ENCODE data around the gene TRAF4.
"Not testable (repeated sequence)": the region's sequence is repeated elsewhere in the genome, so short reads cannot be mapped to it uniquely, and the experiment has no call there.

Gene TRAF4

DNA sequence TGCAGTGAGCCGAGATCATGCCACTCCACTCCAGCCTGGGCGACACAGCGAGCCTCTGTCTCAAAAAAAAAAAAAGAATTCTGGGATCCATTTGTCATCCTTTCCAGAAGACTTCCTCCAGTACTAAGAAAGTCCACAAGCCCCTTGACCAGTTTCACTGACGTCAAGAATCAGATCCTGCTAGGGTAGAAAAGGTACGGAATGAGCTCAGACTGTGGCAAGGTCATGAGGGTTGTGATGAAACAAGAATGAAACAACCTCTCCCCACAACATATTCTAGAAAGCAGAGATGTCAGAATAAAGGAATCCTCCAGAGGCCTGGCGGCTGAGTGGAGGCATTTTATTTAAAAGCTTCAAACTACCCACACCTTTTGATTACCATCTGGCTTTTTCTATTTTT is 29.9 kb downstream of the TRAF4 start:
- TF ChIP-seq, protein P1, sequence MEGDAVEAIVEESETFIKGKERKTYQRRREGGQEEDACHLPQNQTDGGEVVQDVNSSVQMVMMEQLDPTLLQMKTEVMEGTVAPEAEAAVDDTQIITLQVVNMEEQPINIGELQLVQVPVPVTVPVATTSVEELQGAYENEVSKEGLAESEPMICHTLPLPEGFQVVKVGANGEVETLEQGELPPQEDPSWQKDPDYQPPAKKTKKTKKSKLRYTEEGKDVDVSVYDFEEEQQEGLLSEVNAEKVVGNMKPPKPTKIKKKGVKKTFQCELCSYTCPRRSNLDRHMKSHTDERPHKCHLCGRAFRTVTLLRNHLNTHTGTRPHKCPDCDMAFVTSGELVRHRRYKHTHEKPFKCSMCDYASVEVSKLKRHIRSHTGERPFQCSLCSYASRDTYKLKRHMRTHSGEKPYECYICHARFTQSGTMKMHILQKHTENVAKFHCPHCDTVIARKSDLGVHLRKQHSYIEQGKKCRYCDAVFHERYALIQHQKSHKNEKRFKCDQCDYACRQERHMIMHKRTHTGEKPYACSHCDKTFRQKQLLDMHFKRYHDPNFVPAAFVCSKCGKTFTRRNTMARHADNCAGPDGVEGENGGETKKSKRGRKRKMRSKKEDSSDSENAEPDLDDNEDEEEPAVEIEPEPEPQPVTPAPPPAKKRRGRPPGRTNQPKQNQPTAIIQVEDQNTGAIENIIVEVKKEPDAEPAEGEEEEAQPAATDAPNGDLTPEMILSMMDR (conservative IDR thresholded peaks at IDR 0.05; ENCODE audit: low read length): no peak
- no peak overlapping the region for H3K4me3 ChIP-seq (ENCODE audit: low read length)
- DNase-seq (ENCODE audit: low read depth): no peak

DNA sequence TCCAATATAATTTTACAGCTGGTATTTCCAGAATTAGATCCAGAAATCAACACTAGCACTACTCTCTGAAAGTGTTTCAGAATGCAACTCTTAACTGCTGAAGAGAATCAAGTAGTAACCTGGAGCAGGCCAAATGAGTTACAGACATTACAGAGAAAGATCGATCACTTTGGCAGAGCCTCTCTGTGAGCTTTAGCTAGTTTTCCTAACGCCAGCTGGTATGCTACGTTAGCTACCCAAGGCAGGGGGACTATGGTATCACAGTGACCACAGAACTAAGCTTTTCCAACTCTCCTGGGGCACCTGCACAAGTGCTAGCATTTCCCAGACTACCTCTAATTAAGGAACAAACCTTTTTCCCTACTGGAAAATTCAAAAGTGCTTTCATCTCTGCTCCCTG is 30.4 kb downstream of the TRAF4 start:
- TF ChIP-seq, protein P1 (conservative IDR thresholded peaks at IDR 0.05; ENCODE audit: low read length): no peak
- DNase-seq (ENCODE audit: low read depth): no peak
- H3K4me3 ChIP-seq (ENCODE audit: low read length): no peak overlapping the region

DNA sequence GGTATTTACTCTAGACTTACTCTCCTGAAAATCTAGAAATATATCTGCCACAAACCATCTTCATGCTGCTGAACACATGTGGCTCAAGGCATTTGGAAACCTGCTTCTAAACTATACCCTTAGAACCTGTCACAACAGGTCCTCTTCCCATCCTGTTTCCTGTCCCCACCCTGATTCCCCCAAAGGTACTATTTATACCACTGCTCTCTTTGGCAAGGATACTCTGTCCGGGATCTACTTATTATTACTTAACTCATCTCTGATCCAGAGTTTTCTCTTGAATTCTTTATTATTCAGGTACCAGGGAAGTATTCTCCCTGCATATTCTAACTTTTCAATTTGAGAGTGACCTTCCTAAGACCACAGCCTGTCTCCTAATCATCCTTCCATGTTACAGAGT is 33.4 kb downstream of the TRAF4 start:
- no peak for DNase-seq (ENCODE audit: low read depth)
- TF ChIP-seq, protein P1 (conservative IDR thresholded peaks at IDR 0.05; ENCODE audit: low read length): no peak
- H3K4me3 ChIP-seq (ENCODE audit: low read length): no peak overlapping the region

DNA sequence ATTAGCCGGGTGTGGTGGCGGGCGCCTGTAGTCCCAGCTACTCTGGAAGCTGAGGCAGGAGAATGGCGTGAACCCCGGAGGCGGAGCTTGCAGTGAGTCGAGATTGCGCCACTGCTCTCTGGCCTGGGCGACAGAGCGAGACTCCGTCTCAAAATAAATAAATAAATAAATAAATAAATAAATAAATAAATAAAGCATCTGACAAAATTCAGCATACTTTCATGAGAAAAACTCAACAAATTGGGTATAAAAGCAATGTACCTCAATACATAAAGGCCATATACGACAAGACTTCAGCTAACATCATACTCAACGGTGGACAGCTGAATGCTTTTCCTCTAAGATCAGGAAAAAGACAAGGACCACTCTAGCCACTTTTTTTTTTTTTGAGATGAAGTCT is 35.8 kb downstream of the TRAF4 start:
- not testable (repeated sequence) for H3K4me3 ChIP-seq (ENCODE audit: low read length); DNase-seq (ENCODE audit: low read depth)

DNA sequence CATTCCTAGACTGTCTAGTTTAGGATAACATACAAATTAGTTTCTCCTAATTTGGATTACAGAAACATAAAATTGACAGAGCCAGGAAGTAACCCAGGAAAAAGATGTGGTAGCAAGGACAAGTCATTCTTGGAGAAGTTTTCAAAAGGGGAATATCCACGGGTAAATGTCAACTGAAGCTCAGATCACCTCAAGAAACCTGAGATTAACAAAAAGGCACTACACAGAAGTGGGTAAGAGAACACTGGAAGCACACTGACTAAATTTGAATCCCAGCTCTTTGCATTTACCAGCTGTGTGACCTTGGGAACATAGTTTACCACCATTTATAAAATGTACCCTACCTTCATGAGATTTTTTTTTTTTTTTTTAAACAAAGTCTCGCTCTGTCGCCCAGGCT is 39.4 kb downstream of the TRAF4 start:
- TF ChIP-seq, protein P1 (conservative IDR thresholded peaks at IDR 0.05; ENCODE audit: low read length): no peak
- no peak for DNase-seq (ENCODE audit: low read depth)
- H3K4me3 ChIP-seq (ENCODE audit: low read length): no peak overlapping the region

DNA sequence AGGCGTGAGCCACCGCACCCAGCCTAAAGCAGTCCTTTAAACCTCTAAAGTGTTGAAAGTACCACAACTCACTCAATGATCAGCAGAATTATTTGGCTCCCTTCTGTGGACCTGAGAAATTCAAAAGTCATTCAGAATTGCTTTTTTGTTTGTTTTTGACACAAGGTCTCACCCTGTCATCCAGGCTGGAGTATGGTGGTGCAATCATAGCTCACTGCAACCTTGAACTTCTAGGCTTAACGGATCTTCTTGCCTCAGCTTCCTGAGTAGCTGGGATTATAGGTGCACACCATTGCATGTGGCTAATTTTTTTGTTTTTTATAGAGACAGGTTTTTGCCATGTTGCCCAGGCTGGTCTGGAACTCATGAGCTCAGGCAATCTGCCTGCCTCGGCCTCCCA is 44.3 kb downstream of the TRAF4 start:
- TF ChIP-seq, protein P1 (conservative IDR thresholded peaks at IDR 0.05; ENCODE audit: low read length): no peak
- no peak for DNase-seq (ENCODE audit: low read depth)
- no peak overlapping the region for H3K4me3 ChIP-seq (ENCODE audit: low read length)

DNA sequence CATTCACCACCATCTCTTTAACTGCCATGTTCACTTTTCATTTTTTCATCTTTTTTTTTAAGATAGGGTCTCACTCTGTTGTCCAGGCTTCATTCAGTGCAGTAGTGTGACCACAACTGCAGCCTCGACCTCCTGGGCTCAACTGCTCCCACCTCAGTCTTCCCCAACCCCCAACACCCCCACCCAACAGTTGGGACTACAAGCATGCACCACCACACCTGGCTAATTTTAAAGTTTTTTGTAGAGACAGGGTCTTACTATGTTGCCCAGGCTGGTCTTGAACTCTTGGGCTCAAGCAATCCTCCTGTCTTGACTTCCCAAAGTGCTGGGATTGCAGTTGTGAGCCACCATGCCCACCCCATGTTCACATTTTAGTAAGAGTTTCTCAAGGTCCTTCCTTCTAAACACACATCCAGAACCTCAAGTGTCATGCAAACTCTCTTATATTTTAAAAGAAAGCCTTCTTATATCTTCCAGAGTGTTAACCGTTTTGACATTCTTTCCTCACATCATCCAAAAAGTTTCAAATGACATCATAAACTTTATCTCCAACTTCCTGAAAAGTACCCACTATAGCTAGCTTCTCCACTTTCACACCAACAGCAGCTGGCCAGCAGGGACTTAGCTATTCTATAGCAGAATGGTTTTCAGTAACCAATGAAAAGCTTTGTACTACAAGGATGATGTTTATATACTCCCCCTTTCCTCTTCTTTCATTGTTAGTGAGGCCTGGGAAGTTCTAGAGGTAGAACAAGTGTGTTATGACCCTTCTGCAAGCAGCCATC is 49.3 kb downstream of the TRAF4 start:
- TF ChIP-seq, protein P1 (conservative IDR thresholded peaks at IDR 0.05; ENCODE audit: low read length): no peak
- no peak overlapping the region for H3K4me3 ChIP-seq (ENCODE audit: low read length)
- no peak for DNase-seq (ENCODE audit: low read depth)

DNA sequence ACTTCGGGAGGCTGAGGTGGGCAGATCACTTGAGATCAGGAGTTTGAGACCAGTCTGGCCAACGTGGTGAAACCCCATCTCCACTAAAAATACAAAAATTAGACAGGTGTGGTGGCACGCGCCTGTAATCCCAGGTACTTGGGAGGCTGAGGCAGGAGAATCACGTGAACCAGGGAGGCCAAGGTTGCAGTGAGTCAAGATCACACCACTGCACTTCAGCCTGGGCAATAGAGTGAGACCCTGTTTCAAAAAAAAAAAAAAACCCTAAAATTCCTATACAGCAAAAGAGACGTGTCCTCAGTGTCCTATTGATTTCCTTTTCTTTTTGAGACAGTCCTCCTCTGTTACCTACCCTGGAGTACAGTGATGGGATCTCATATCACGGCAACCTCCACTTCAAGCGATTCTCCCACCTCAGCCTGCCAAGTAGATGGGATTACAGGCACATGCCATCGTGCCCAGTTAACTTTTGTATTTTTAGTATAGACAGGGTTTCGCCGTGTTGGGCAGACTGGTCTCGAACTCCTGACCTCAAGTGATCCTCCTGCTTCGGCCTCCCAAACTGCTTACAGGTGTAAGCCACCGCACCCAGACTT is 51.1 kb downstream of the TRAF4 start:
- not testable (repeated sequence) for H3K4me3 ChIP-seq (ENCODE audit: low read length); DNase-seq (ENCODE audit: low read depth)

Measured in AG10803 (cell line).